Rectal smooth muscle tissue (tissue), 1 donor: ENCODE measurements around the gene NNAT.
"Not testable (repeated sequence)": the region's sequence is repeated elsewhere in the genome, so short reads cannot be mapped to it uniquely, and the experiment has no call there.

Source experiments
- H3K27ac ChIP-seq: one replicate; pipeline ENCODE4 v1.7.0; 2013; ENCODE audit warnings: low read depth, low read length, inconsistent platforms
- H3K27me3 ChIP-seq: one replicate; pipeline ENCODE4 v1.7.0; 2013; ENCODE audit warnings: low read length; ENCODE audit not compliant: control insufficient read depth, insufficient read depth
- H3K36me3 ChIP-seq: one replicate; pipeline ENCODE4 v1.7.0; 2013; ENCODE audit warnings: low read length; ENCODE audit not compliant: control insufficient read depth, insufficient read depth
- H3K4me1 ChIP-seq: one replicate; pipeline ENCODE4 v1.7.0; 2013; ENCODE audit warnings: low read length; ENCODE audit not compliant: control insufficient read depth, insufficient read depth
- H3K4me3 ChIP-seq: one replicate; pipeline ENCODE4 v1.7.0; 2013; ENCODE audit warnings: low read length
- H3K9ac ChIP-seq: one replicate; pipeline ENCODE4 v1.7.0; 2013; ENCODE audit warnings: low read length

The NNAT gene

GRCh38 chr20:37521061-37521771, at the start of gene NNAT:
Gene NNAT (plus strand): TSS chr20:37521250. CDS start chr20:37521332, 82 bp downstream.
- Histone ChIP-seq H3K4me3 (peak within 1 kb of the TSS; percentile 52), H3K9ac (no peak within 1 kb of the TSS)

GRCh38 chr20:37471741-37472235, 49.3 kb upstream of the NNAT start:
- Histone ChIP-seq H3K9ac (no peak overlapping the region), H3K4me1 (no peaks in the 10 kb centered on the region), H3K27me3 (no peaks in the 10 kb centered on the region), H3K36me3 (no peaks in the 10 kb centered on the region), H3K27ac (no peak overlapping the region), H3K4me3 (no peak overlapping the region)

More at GRCh38 chr20:37521061-37521771, at the start of gene NNAT:
- no peaks in the 10 kb centered on the region for H3K36me3 ChIP-seq
- H3K27me3 ChIP-seq = no peaks in the 10 kb centered on the region
- peak within 1 kb of the TSS; percentile 94 for H3K27ac ChIP-seq
- H3K4me1 ChIP-seq = peaks cover 58% of the 10 kb centered on the region

GRCh38 chr20:37472435-37472834, 48.6 kb upstream of the NNAT start:
- not testable (repeated sequence) for H3K27ac ChIP-seq, H3K9ac ChIP-seq, H3K4me3 ChIP-seq, H3K27me3 ChIP-seq, H3K36me3 ChIP-seq, H3K4me1 ChIP-seq

GRCh38 chr20:37473249-37474000, 47.6 kb upstream of the NNAT start:
- H3K4me1 ChIP-seq = no peaks in the 10 kb centered on the region
- H3K27ac ChIP-seq = no peak overlapping the region
- H3K4me3 ChIP-seq = no peak overlapping the region
- H3K27me3 ChIP-seq = no peaks in the 10 kb centered on the region
- no peak overlapping the region for H3K9ac ChIP-seq
- H3K36me3 ChIP-seq = no peaks in the 10 kb centered on the region

GRCh38 chr20:37474386-37474785, 46.7 kb upstream of the NNAT start:
- no peaks in the 10 kb centered on the region for H3K36me3 ChIP-seq
- H3K9ac ChIP-seq = no peak overlapping the region
- H3K4me1 ChIP-seq = no peaks in the 10 kb centered on the region
- H3K27me3 ChIP-seq = no peaks in the 10 kb centered on the region
- H3K27ac ChIP-seq = no peak overlapping the region
- no peak overlapping the region for H3K4me3 ChIP-seq

GRCh38 chr20:37475252-37475651, 45.8 kb upstream of the NNAT start:
- Histone ChIP-seq H3K27ac (no peak overlapping the region), H3K36me3 (no peaks in the 10 kb centered on the region), H3K27me3 (no peaks in the 10 kb centered on the region), H3K4me3 (no peak overlapping the region), H3K4me1 (no peaks in the 10 kb centered on the region), H3K9ac (no peak overlapping the region)

GRCh38 chr20:37477041-37477440, 44.0 kb upstream of the NNAT start:
- Histone ChIP-seq H3K4me3 (no peak overlapping the region), H3K9ac (no peak overlapping the region), H3K36me3 (no peaks in the 10 kb centered on the region)

GRCh38 chr20:37479266-37479665, 41.8 kb upstream of the NNAT start:
- no peak overlapping the region for H3K9ac ChIP-seq
- no peaks in the 10 kb centered on the region for H3K36me3 ChIP-seq
- H3K4me1 ChIP-seq = no peaks in the 10 kb centered on the region
- no peaks in the 10 kb centered on the region for H3K27me3 ChIP-seq
- no peak overlapping the region for H3K27ac ChIP-seq
- H3K4me3 ChIP-seq = no peak overlapping the region

More at GRCh38 chr20:37477041-37477440, 44.0 kb upstream of the NNAT start:
- no peaks in the 10 kb centered on the region for H3K27me3 ChIP-seq
- no peaks in the 10 kb centered on the region for H3K4me1 ChIP-seq
- no peak overlapping the region for H3K27ac ChIP-seq

- no peak overlapping the region for H3K27ac ChIP-seq
- no peak overlapping the region for H3K9ac ChIP-seq
- H3K4me3 ChIP-seq = no peak overlapping the region
These were observed 40.9 kb upstream of the NNAT start for GRCh38 chr20:37479925-37480691.

GRCh38 chr20:37480919-37481318, 40.1 kb upstream of the NNAT start:
- Histone ChIP-seq H3K4me1 (no peaks in the 10 kb centered on the region), H3K27me3 (no peaks in the 10 kb centered on the region), H3K9ac (no peak overlapping the region), H3K36me3 (no peaks in the 10 kb centered on the region), H3K4me3 (no peak overlapping the region), H3K27ac (no peak overlapping the region)

More at GRCh38 chr20:37479925-37480691, 40.9 kb upstream of the NNAT start:
- Histone ChIP-seq H3K4me1 (no peaks in the 10 kb centered on the region), H3K27me3 (no peaks in the 10 kb centered on the region), H3K36me3 (no peaks in the 10 kb centered on the region)

GRCh38 chr20:37481610-37482009, 39.4 kb upstream of the NNAT start:
- no peaks in the 10 kb centered on the region for H3K27me3 ChIP-seq
- no peaks in the 10 kb centered on the region for H3K4me1 ChIP-seq
- no peak overlapping the region for H3K9ac ChIP-seq
- H3K27ac ChIP-seq = no peak overlapping the region
- H3K36me3 ChIP-seq = no peaks in the 10 kb centered on the region
- no peak overlapping the region for H3K4me3 ChIP-seq

- H3K4me1 ChIP-seq = no peaks in the 10 kb centered on the region
- no peaks in the 10 kb centered on the region for H3K27me3 ChIP-seq
- H3K9ac ChIP-seq = no peak overlapping the region
- H3K27ac ChIP-seq = no peak overlapping the region
- H3K4me3 ChIP-seq = no peak overlapping the region
- no peaks in the 10 kb centered on the region for H3K36me3 ChIP-seq
These were observed 36.7 kb upstream of the NNAT start for GRCh38 chr20:37484331-37484730.
